SIG-M5 (cell line): ENCODE results near the gene TRAK2.
"Not testable (repeated sequence)": the region's sequence is repeated elsewhere in the genome, so short reads cannot be mapped to it uniquely, and the experiment has no call there.

Experiments used
- DNase-seq: peaks from one replicate; lab custom pipeline; 2025; lab: John Stamatoyannopoulos, UW

TRAK2 gene

GRCh38 chr2:201414099-201415023 lies 36.9 kb downstream of the TRAK2 start:
- DNase-seq = no peak

GRCh38 chr2:201413552-201413951 lies 37.7 kb downstream of the TRAK2 start:
- no peak for DNase-seq

GRCh38 chr2:201413143-201413542 lies 38.1 kb downstream of the TRAK2 start:
- no peak for DNase-seq

- DNase-seq = no peak
Measured at GRCh38 chr2:201411421-201411820, 39.8 kb downstream of the TRAK2 start.

GRCh38 chr2:201408931-201409330 lies 42.3 kb downstream of the TRAK2 start:
- no peak for DNase-seq

- DNase-seq = no peak
Measured at GRCh38 chr2:201407265-201407664, 44.0 kb downstream of the TRAK2 start.

- no peak for DNase-seq
Measured at GRCh38 chr2:201406077-201406662, 45.1 kb downstream of the TRAK2 start.

- DNase-seq = no peak
Measured at GRCh38 chr2:201404699-201405280, 46.5 kb downstream of the TRAK2 start.

GRCh38 chr2:201403880-201404279 lies 47.4 kb downstream of the TRAK2 start:
- DNase-seq = no peak

GRCh38 chr2:201402651-201403562 lies 48.4 kb downstream of the TRAK2 start:
- DNase-seq = no peak

- DNase-seq = no peak
Measured at GRCh38 chr2:201401815-201402214, 49.4 kb downstream of the TRAK2 start.

GRCh38 chr2:201396595-201396994 lies 54.7 kb downstream of the TRAK2 start:
- no peak for DNase-seq

- no peak for DNase-seq
Measured at GRCh38 chr2:201383136-201383535, 68.1 kb downstream of the TRAK2 start.

GRCh38 chr2:201378496-201379397 lies 72.5 kb downstream of the TRAK2 start:
- no peak for DNase-seq

GRCh38 chr2:201377218-201377617 lies 74.0 kb downstream of the TRAK2 start:
- no peak for DNase-seq

GRCh38 chr2:201369775-201370174 lies 81.5 kb downstream of the TRAK2 start:
- DNase-seq = no peak

- DNase-seq = not testable (repeated sequence)
Measured at GRCh38 chr2:201369318-201369717, 81.9 kb downstream of the TRAK2 start.

GRCh38 chr2:201366146-201366545 lies 85.1 kb downstream of the TRAK2 start:
- no peak for DNase-seq

- DNase-seq = peak; percentile 18
Measured at GRCh38 chr2:201363857-201364560, 87.2 kb downstream of the TRAK2 start.

GRCh38 chr2:201362396-201362795 lies 88.9 kb downstream of the TRAK2 start:
- no peak for DNase-seq
